Left ventricle myocardium inferior (tissue), 1 donor: Measurements from ENCODE around the gene KCTD21. TPM values are rescaled to one million over a fixed set of nuclear protein-coding genes. Genes with fewer than 3 reads are reported as not detected.
"Not testable (repeated sequence)": the region's sequence is repeated elsewhere in the genome, so short reads cannot be mapped to it uniquely, and the experiment has no call there.

Source experiments
- DNase-seq: peaks from one replicate; pipeline ENCODE4 v3.0.0-alpha.2; 2020
- H3K27ac ChIP-seq: fragments of 200-600 bp; replicated peaks from 2 replicates; pipeline ENCODE4 v1.8.0; 2021
- H3K27me3 ChIP-seq: fragments of 200-600 bp; 2 replicates; pipeline ENCODE4 v1.8.0; 2021; ENCODE audit warnings: low read depth
- H3K36me3 ChIP-seq: fragments of 200-600 bp; 2 replicates; pipeline ENCODE4 v1.8.0; 2021
- H3K4me1 ChIP-seq: fragments of 200-600 bp; 2 replicates; pipeline ENCODE4 v1.8.0; 2021
- H3K4me3 ChIP-seq: fragments of 200-600 bp; 2 replicates; pipeline ENCODE4 v1.8.0; 2021; ENCODE audit warnings: mild to moderate bottlenecking, moderate library complexity
- H3K9me3 ChIP-seq: fragments of 200-600 bp; replicated peaks from 2 replicates; pipeline ENCODE4 v1.8.0; 2021
- intact Hi-C: fragments of 100-400 bp; cut with micrococcal nuclease; formaldehyde crosslinking; loops from one replicate; pipeline ENCODE4 v1.11.0; 2022
- total RNA-seq: library from RNA; stranded (reverse); fragmentation: NEBNext Ultra II Directional; extraction: Animal tissue kit (Norgen Biotek cat#: 25700); gene quantifications from one replicate; pipeline ENCODE4 v1.2.1, GENCODE V29; 2021
- TF ChIP-seq, protein P1 (sequence below): fragments of 200-600 bp; IDR thresholded peaks from 2 replicates; pipeline ENCODE4 v1.8.0; 2021; ENCODE audit warnings: antibody characterized with exemption, mild to moderate bottlenecking, borderline replicate concordance
- donor health status: DM: no; HTN: yes; CAD: no; lungs with severe emphysema.

Gene KCTD21
- total RNA-seq, 1 donor from 2014 or later, result 8.6 TPM

DNA sequence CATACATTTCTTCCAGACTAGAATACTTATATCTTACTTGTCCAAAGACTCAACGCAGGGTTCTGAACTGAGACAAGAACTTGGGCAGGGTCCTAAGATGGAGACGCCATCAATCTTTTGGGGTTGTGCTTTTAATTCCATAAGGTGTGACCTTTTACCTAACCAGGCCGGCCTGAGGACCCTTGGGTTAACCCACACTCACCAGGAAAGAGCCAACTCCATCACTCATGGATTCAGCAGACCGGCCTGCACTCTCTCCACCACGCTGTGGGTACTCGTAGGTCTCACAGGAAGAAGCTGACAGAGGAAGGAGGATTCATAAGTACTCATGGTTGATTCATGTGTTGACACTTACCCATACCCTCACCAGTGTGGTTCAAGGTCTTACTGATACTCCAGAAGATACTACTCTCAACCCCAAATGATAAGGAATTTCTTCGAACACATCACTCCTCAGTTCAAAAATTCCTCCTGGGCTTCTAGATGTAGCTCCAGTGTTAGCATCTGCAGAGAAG is 36.5 kb upstream of the KCTD21 start:
- H3K4me1 ChIP-seq, result peaks cover 19% of the 10 kb centered on the region

DNA sequence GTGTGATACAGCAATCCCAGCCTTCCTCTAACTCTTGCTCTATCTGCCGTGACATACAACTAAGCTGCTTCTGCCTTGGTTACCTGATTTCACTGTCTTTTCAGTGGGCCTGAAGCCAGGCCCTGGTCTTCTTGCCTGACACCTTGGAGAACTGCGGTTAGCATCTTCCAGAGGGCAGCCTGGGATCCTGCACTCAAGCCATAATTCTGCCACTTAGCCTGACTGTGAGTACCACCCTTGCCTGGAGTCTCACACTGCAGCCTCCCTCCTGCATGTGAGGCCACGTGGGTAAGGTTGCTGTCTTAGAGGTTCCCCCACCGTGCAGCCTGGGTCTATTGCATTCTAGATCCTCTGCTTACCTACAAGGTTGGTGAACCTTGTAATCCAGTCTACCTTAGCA is 36.1 kb upstream of the KCTD21 start:
- Histone ChIP-seq H3K27ac (no peak overlapping the region), H3K9me3 (no peaks in the 10 kb centered on the region), H3K4me1 (peaks cover 15% of the 10 kb centered on the region), H3K36me3 (peaks cover 61% of the 10 kb centered on the region), H3K4me3 (no peak overlapping the region), H3K27me3 (no peaks in the 10 kb centered on the region)
- TF ChIP-seq, protein P1, sequence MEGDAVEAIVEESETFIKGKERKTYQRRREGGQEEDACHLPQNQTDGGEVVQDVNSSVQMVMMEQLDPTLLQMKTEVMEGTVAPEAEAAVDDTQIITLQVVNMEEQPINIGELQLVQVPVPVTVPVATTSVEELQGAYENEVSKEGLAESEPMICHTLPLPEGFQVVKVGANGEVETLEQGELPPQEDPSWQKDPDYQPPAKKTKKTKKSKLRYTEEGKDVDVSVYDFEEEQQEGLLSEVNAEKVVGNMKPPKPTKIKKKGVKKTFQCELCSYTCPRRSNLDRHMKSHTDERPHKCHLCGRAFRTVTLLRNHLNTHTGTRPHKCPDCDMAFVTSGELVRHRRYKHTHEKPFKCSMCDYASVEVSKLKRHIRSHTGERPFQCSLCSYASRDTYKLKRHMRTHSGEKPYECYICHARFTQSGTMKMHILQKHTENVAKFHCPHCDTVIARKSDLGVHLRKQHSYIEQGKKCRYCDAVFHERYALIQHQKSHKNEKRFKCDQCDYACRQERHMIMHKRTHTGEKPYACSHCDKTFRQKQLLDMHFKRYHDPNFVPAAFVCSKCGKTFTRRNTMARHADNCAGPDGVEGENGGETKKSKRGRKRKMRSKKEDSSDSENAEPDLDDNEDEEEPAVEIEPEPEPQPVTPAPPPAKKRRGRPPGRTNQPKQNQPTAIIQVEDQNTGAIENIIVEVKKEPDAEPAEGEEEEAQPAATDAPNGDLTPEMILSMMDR, result no peak
- DNase-seq, result no peak
- intact Hi-C loops, result loop anchor here (10.0 kb wide), 1 partner anchor 340 kb away; no protein-coding TSS in a partner anchor

More for the DNA sequence above, 36.5 kb upstream of the KCTD21 start:
- Histone ChIP-seq H3K27me3 (no peaks in the 10 kb centered on the region), H3K36me3 (peaks cover 57% of the 10 kb centered on the region), H3K4me3 (no peak overlapping the region), H3K9me3 (no peaks in the 10 kb centered on the region), H3K27ac (no peak overlapping the region)
- no peak for DNase-seq
- TF ChIP-seq, protein P1, result no peak
- intact Hi-C loops, result loop anchor here (5.0 to 10.0 kb wide), 2 partner anchors 197 to 340 kb away; no protein-coding TSS in a partner anchor

DNA sequence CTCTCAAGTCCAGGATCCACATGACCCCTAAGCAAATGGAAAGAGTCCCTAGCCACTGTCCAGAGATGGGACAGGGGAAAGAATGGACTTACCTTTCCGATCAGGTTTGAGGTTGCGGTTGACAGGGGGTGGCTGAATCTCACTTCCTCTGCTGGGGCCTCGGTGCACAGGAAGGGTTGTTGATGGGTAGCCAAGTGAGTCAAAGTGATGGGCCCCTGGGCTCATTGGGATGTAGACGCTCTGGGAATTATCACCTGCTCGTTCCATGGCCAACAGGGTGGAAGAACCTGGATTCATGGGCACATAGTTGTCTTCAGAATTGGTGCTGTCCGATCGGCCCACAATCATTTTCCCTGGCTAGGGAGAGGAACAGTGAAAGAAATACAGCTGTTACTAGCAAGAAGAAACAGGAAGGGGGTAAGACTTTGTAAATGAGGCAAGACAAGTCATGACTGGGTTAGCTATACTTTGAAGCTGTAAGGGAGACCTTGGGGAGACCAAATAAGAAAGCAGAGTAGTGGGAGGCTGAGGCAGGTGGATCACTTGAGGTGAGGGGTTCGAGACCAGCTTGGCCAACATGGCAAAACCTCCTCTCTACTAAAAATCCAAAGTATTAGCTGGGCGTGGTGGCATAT is 35.0 kb upstream of the KCTD21 start:
- Histone ChIP-seq H3K27ac (no peak overlapping the region), H3K4me1 (peaks cover 4% of the 10 kb centered on the region), H3K27me3 (no peaks in the 10 kb centered on the region), H3K36me3 (peaks cover 72% of the 10 kb centered on the region), H3K9me3 (no peaks in the 10 kb centered on the region), H3K4me3 (no peak overlapping the region)
- intact Hi-C loops, result loop anchor here (10.0 kb wide), 1 partner anchor 341 kb away; no protein-coding TSS in a partner anchor
- DNase-seq, result no peak
- TF ChIP-seq, protein P1, result no peak

DNA sequence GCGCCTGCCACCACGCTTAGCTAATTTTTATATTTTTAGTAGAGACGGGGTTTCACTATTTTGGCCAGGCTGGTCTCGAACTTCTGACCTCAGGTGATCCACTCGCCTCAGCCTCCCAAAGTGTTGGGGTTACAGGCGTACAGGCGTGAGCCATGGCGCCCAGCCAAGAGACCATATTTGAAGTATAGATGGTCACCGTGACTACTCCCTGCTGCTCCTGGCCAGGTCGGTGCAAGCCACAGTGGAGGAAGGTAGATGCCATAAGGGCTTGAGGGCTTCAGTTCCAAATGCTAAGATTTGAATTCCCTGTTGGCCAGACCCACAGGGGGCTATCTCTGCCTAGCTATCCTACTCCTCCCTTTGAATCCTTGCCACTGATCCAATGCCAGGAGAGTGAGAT is 34.3 kb upstream of the KCTD21 start:
- H3K4me3 ChIP-seq, H3K9me3 ChIP-seq, DNase-seq, H3K27ac ChIP-seq, H3K4me1 ChIP-seq, H3K27me3 ChIP-seq: not testable (repeated sequence)
- intact Hi-C loops, result loop anchor here (10.0 kb wide), 1 partner anchor 342 kb away; no protein-coding TSS in a partner anchor
- peaks cover 79% of the 10 kb centered on the region for H3K36me3 ChIP-seq

DNA sequence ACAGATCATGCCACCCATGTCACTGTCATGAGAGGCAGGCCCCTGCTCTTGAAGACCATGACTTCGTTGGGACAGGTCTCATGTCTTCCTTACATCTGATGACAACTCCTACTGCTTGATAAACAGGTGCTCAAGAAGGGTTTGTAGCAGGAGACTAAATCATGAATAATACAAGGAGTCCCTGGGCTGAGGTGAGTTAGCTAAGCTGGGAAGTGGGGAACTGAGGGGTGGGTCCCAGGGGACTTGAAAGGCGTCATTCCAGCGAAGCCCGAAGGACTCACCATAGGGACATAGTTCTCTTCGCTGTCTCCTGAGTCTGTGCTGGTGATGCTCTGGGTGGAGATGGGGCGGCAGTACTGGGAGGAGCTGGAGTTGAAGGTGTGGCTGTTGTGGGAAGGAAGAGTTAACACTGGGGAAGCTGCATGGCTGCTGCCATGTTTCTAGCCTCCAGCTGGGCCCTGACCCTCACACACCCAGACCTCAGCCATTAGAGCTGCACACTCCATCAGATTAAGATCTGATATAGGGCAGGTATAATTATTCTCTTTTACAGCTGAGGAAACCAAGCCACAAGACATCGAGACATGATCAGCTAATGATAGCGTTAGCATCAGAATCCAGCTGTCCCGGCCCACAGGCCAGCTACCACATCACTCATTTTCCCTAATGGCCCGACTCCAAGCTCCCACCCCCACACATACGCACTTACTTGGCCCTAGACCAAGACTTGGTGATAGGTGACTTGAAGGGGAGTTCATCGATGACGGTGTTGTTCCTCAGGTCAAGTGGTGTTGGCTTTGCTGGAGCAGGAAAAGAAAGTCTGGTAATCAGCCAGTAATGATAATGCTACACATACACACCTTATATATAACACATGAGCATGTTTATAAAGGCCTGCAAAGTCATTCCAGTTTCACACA is 33.2 kb upstream of the KCTD21 start:
- DNase-seq, result no peak
- intact Hi-C loops, result loop anchor here (10.0 kb wide), 1 partner anchor 343 kb away; no protein-coding TSS in a partner anchor
- no peaks in the 10 kb centered on the region for H3K27me3 ChIP-seq
- H3K9me3 ChIP-seq, result no peaks in the 10 kb centered on the region
- no peak overlapping the region for H3K4me3 ChIP-seq
- no peaks in the 10 kb centered on the region for H3K4me1 ChIP-seq
- H3K27ac ChIP-seq, result no peak overlapping the region
- TF ChIP-seq, protein P1, result no peak
- H3K36me3 ChIP-seq, result peaks cover 88% of the 10 kb centered on the region
